Measurements from ENCODE around the gene LIFR.
"Not testable (repeated sequence)": the region's sequence is repeated elsewhere in the genome, so short reads cannot be mapped to it uniquely, and the experiment has no call there.

LIFR gene

DNA sequence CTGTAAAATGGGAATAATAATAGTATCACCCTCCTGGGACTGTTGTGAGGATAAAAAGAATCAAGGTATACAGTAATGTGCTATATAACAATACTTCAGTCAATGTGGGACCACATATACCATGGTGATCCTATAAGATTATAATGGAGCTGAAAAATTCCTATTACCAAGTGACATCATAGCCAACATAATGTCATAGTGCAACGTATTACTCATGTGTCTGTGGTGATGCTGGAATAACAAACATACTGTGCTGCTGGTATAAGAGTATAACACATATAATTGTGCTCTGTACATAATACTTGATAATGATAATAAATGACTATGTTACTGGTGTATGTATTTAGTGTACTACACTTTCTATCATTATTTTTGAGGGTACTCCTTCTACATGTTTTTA lies 38.1 kb downstream of the LIFR start:
- DNase-seq (ENCODE audit: low read depth), result no peak
- TF ChIP-seq, protein P1, sequence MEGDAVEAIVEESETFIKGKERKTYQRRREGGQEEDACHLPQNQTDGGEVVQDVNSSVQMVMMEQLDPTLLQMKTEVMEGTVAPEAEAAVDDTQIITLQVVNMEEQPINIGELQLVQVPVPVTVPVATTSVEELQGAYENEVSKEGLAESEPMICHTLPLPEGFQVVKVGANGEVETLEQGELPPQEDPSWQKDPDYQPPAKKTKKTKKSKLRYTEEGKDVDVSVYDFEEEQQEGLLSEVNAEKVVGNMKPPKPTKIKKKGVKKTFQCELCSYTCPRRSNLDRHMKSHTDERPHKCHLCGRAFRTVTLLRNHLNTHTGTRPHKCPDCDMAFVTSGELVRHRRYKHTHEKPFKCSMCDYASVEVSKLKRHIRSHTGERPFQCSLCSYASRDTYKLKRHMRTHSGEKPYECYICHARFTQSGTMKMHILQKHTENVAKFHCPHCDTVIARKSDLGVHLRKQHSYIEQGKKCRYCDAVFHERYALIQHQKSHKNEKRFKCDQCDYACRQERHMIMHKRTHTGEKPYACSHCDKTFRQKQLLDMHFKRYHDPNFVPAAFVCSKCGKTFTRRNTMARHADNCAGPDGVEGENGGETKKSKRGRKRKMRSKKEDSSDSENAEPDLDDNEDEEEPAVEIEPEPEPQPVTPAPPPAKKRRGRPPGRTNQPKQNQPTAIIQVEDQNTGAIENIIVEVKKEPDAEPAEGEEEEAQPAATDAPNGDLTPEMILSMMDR (IDR thresholded peaks at IDR 0.05; ENCODE audit: low read depth, low read length, missing control alignments), result no peak
- H3K4me3 ChIP-seq (ENCODE audit: low read depth, low read length), result no peak overlapping the region

DNA sequence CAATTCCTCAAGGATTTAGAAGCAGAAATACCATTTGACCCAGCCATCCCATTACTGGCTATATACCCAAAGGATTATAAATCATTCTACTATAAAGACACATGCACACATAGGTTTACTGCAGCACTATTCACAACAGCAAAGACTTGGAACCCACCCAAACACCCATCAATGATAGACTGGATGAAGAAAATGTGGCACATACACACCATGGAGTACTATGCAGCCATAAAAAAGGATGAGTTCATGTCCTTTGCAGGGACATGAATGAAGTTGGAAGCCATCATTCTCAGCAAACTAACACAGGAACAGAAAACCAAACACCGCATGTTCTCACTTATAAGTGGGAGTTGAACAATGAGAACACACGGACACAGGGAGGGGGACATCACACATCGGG lies 39.8 kb downstream of the LIFR start:
- not testable (repeated sequence) for DNase-seq (ENCODE audit: low read depth)

DNA sequence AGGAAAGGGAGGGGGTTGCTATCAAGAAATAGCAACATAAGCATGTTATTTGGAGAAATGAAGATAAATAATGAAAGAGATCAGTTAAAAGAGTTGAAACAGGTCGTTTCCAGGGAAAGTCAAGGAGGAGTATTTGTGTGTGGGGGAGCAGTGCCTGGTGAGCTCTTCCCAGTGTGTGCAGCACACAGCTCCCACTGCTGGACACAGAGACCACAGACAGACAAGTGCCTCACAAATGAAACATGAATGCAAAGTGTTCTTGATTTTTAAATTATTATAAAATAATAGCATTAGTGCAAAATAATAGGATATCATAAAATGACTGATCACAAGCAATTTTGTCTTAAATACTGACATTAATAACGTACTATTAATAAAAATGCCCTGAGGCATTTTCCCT lies 40.8 kb downstream of the LIFR start:
- no peak overlapping the region for H3K4me3 ChIP-seq (ENCODE audit: low read depth, low read length)
- DNase-seq (ENCODE audit: low read depth), result no peak
- TF ChIP-seq, protein P1 (IDR thresholded peaks at IDR 0.05; ENCODE audit: low read depth, low read length, missing control alignments), result no peak

More for the DNA sequence above, 39.8 kb downstream of the LIFR start:
- H3K4me3 ChIP-seq (ENCODE audit: low read depth, low read length), result not testable (repeated sequence)

DNA sequence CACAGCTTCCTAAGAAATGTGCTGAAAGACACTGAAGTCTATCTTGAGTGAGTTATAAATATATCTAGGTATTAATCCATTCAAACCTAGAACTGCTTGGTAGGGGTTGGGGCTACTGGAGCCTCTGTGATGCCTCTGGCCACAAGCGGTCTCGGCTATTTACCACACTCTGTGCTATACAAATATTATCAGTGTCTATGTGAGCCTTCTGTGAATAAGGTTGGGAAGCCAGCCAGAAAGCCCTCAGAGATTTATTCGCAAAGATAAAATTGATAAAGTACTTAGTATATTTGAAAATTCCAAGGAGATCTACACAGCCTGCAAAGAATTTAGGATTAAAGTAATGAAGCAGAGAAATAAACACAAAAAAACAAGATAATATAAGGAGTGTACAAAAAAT lies 41.4 kb downstream of the LIFR start:
- TF ChIP-seq, protein P1 (IDR thresholded peaks at IDR 0.05; ENCODE audit: low read depth, low read length, missing control alignments), result no peak
- no peak overlapping the region for H3K4me3 ChIP-seq (ENCODE audit: low read depth, low read length)
- DNase-seq (ENCODE audit: low read depth), result no peak

DNA sequence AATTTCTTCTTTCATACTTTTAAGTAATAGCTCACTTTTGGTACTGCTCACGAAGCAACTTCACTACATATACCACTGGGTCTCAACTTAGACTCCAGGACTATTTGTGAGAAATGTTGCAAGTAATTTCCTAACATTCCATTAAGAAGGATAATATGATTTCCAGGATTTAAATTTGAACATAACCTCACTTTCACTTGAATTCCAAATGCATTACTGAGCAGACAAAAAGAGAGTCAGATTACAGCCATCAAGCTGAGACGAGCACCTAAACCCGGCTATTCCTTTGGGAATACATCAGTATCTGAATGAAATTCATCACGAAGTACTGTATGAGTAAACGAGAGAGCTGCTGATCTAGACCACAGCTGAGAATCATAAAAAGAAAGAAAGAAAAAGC lies 47.3 kb downstream of the LIFR start:
- no peak for DNase-seq (ENCODE audit: low read depth)
- TF ChIP-seq, protein P1 (IDR thresholded peaks at IDR 0.05; ENCODE audit: low read depth, low read length, missing control alignments), result no peak
- no peak overlapping the region for H3K4me3 ChIP-seq (ENCODE audit: low read depth, low read length)

DNA sequence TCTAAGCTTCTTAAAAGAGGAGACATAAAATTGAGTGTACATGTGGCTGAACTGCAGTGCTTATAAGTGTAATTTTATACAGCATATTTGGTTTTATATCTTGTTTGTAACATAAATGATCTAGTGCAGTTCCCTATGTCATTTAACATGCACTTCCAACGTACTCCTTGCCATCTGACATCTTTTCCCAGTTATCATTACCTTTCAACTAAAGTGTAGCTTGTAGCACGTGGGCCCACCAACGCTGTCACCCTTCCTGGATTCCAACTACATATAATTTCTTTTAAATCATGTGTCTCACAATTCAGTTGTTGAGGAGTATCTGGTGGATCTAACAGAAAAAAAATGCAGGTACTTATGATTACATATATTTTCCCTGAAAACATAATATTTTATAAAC lies 50.1 kb downstream of the LIFR start:
- TF ChIP-seq, protein P1 (IDR thresholded peaks at IDR 0.05; ENCODE audit: low read depth, low read length, missing control alignments), result no peak
- no peak for DNase-seq (ENCODE audit: low read depth)
- H3K4me3 ChIP-seq (ENCODE audit: low read depth, low read length), result no peak overlapping the region

DNA sequence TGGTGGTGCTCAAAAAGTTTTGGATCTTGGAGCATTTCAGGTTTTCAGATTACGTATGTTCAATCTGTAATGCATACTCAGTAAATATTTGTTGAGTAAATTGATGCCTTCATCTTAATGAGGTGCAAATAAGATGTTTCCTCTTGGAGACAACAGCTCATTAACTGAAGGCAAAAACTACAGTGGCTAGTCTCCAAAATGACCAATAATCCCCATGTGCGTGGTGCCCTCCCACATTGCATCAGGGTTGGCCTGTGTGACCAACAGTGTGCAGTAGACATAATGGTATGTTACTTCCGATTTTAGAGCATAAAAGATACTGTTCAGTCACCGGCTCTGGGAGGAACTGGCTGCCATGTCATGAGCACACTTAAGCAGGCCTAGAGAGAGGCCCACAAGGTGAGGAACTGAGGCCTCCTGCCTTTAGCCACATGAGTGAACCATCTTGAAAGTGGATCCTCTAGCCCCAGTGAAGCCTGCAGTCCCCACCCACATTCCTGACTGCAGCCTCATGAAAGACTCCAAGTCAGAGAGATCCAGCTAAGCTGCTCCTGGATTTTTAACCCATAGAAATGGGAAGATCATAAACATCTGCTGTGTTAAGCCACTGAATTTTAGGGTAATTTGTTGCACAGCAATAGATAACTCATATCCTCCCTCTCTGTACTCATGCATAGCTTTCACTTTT lies 55.7 kb downstream of the LIFR start:
- no peak for DNase-seq (ENCODE audit: low read depth)
- no peak overlapping the region for H3K4me3 ChIP-seq (ENCODE audit: low read depth, low read length)
- TF ChIP-seq, protein P1 (IDR thresholded peaks at IDR 0.05; ENCODE audit: low read depth, low read length, missing control alignments), result no peak

Measured in GM12864 (cell line).